OCI-LY7 (cell line): ENCODE measurements around the gene KIF13A.

Experiments
- EZH2phosphoT487 ChIP-seq: fragments of 200-600 bp; sonication (generic); IDR thresholded peaks from 2 replicates; pipeline ENCODE4 v1.6.1; 2018; ENCODE audit warnings: low read depth, borderline replicate concordance, mild to moderate bottlenecking, mixed run types, antibody characterized with exemption, low read length, moderate library complexity, mixed read lengths
- TF ChIP-seq, protein P1 (sequence below): fragments of 200-600 bp; sonication (generic); conservative IDR thresholded peaks from 2 replicates; pipeline ENCODE4 v1.5.1; 2014; ENCODE audit warnings: mild to moderate bottlenecking, antibody characterized with exemption, low read length, moderate library complexity, mixed read lengths

DNA sequence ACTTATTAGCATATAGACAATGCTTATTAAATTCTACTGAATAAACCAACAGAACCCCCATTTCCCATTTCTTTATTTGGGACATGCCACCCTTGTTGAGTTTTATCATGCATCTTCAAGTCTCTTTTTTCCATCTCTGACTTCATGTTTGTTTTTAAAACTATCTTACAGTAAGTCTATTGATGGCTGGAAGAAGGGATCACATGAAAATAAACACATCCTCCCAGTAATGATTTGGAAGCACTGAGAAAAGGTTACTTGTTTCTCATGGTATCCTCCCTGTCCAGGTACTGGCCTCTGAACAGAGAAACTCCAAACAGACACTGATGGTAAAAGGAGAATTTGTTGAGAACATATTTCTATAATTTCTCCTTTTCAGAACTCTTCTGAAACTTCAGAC lies 74.9 kb downstream of the KIF13A start:
- TF ChIP-seq, protein P1, sequence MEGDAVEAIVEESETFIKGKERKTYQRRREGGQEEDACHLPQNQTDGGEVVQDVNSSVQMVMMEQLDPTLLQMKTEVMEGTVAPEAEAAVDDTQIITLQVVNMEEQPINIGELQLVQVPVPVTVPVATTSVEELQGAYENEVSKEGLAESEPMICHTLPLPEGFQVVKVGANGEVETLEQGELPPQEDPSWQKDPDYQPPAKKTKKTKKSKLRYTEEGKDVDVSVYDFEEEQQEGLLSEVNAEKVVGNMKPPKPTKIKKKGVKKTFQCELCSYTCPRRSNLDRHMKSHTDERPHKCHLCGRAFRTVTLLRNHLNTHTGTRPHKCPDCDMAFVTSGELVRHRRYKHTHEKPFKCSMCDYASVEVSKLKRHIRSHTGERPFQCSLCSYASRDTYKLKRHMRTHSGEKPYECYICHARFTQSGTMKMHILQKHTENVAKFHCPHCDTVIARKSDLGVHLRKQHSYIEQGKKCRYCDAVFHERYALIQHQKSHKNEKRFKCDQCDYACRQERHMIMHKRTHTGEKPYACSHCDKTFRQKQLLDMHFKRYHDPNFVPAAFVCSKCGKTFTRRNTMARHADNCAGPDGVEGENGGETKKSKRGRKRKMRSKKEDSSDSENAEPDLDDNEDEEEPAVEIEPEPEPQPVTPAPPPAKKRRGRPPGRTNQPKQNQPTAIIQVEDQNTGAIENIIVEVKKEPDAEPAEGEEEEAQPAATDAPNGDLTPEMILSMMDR, result no peak
- TF ChIP-seq EZH2phosphoT487, result no peak
